Raji (cell line): ENCODE data around the gene PRM3.

Experiments
- POLR2A ChIP-seq: IDR thresholded peaks from 2 replicates; pipeline ENCODE4 v1.6.1; 2011; ENCODE audit warnings: low read depth, low read length, control low read depth; ENCODE audit not compliant: insufficient read depth

PRM3 gene

DNA sequence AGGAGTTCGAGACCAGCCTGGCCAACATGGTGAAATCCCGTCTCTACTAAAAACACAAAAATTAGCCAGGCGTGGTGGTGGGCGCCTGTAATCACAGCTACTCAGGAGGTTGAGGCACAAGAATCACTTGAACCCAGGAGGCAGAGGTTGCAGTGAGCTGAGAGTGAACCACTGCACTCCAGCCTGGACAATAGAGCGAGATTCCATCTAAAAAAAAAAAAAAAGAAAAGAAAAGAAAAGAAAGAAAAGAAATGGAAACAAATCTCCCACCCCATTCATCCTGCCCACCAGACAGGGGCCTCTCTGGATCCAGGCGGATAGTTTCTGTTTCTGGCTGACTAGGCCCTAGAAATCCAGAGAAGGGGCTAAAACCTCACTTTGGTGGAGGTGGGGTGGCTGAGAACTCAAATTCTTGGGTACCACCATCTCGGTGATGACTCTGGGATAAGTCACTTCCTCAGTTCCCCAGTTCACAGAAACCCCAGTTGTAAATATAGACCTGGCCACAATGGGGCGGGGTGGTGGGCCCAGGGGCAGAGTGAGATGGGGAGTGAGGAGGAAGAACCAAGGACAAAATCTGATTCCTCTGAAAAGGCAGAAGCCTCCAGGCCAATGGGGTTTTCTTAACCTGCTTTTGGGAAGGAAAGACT is 39.6 kb downstream of the PRM3 start:
- TF ChIP-seq POLR2A: no peak

DNA sequence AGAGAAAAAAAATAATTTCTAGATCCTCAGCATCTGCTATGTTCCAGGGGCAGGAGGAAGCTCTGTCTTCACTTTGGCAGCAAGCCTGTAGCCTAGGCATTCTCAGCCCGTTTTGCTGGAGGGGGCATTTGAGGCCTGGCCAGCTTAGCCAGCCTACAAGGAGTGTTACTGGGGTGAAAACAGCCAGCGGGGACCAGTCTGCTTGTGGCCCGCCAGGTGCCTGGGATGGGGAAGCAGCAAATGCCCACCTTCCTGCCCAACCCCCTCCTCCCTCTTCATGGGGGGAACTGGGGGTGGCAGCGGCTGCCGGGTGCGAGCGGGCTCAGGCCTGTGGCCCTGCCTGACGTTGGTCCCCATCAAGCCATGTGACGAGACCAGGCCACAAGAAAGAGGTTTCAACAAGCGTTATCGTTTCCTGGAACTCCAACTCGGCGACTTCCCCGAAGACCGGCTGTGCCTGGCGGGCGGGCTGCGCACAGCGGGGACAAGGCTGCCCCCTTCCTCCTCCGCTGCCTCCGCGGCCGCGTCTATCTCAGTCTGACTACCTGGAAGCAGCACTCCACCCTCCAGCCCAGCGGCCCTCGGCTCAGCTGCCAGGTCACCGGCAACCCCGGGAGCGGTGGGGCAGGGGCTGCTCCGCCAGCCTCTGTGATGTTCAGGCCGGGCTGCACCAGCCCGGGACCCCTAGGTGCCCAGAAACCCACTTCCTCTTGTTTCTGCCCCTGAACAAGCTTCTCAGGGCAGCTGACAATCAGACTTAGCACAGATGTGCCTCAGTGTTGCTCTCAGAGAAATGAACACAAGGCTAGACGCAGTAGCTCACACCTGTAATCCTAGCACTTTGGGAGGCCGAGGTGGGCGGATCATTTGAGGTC is 40.3 kb downstream of the PRM3 start:
- no peak for TF ChIP-seq POLR2A

DNA sequence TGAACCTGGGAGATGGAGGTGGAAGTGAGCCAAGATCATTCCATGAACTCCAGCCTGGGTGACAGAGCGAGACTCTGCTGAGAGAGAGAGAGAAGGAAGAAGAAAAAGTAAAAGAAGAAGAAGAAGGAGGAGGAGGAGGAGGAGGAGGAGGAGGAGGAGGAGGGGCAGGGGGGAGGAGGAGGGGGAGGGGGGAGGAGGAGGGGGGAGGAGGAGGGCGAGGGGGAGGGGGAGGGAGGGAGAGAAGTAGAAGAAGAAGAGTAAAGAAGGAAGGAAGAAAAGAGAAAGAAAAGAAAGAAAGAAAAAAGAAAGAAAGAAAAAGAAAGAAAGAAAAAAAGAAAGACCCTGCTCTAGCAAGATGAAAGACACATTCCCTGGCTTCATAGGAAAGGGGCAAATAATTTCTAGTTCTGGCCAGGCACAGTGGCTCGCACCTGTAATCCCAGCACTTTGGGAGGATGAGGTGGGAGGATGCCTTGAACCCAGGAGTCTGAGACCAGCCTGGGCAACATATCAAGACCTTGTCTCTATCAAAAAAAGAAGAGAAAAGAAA is 41.1 kb downstream of the PRM3 start:
- no peak for TF ChIP-seq POLR2A

DNA sequence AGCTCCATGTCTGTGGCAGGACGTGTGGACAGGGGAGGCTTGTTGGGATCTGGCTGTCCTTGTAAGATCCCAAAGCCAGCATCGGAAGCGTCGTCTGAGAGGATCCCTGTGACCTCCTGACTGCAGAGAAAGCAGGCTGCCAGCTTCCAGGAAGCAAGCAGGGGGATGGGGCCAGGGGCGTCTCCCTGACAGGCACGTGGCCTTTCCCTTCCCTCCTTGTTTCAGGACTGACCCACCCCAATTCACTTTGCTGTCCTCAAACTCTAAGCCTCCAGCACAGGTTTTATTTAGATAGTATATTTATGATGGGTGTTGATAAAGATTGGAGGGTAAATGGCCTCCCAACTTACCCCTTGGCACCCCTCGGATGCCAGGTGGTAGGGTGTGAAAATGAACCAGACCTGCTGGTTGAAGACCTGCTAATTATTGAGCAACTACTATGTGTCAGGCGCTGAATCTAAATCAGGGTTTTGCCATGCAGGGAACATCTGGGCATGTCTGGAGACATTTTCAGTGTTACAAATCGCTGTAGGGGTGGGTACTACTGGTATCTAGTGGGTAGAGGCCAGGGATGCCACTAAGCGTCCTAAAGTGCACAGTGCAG is 42.0 kb downstream of the PRM3 start:
- no peak for TF ChIP-seq POLR2A

DNA sequence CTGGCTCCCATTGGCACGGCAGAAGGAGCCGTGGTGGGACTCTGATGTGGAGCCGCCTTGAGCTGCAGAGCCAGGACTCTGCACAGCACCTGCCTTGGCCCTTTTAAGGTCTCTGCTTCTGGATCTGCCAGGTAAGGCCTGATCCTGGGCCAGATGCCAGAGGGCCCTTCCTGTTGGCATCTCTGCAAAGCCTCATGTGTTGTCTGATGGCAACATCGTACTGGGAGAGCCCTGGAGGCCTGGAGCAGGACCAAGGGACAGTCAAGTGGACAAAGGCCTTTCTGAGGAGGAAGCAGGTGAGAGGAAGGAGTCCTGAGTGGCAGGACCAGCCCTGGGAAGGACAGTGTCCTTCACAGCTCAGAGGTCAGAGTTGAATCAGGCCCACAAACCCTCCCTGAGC is 43.5 kb downstream of the PRM3 start:
- no peak for TF ChIP-seq POLR2A

DNA sequence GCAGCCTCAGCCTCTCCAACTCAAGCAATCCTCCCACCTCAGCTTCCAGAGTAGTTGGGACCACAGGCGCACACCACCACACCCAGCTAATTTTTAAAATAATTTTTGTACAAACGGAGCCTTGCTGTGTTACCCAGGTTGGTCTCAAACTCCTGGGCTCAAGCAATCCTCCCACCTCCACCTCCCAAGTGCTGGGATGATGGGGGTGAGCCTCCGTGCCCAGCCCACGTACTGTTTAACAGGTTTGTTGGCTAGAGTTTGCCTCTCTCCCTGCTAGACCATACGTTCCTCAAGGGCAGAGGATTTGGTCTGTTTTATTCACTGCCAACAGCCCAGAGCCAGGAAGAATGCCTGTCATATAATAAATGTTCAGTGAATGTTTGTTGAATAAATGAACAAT is 44.0 kb downstream of the PRM3 start:
- no peak for TF ChIP-seq POLR2A

DNA sequence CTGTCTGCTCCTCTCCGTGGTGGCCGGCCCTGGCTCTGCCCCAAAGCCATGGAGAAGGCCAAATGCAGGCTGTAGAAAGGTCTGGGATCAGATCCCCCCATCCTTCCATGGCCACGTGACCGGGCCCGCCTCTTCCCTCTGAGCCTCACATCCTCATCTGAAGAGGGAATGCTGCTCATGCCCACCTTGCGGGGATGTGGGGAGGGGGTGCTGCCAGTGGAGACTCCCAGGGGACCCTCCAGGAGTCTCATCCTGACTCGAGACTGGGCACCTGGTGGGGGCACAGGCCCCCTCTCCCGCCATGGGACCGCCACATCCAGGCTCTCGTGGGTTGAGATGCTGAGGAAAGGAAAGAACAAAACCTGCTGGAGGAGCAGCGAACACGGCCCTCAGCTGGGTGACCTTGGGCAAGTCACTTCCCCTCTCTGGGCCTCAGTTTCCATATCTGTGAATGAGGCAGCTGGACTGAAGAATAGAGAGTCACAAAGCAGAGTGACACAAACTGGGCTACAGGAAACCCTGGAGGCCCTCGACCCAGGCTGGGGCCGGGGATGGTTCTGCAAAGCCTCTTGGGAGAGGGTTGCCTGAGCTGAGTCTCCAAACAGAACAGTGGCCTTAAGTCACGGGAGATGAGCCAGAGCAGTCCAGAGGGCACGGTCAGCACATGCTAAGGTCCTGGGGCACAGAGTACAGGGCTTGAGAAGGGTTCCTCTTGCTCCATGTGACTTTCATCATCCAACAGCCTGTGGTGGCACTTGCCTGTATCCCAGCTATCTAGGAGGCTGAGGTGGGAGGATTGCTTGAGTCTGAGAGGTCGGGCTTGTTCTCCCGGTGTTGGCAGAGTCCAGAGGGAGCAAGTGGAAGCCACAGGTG is 47.5 kb downstream of the PRM3 start:
- TF ChIP-seq POLR2A: no peak; the same call in 1 of the 2 replicates

DNA sequence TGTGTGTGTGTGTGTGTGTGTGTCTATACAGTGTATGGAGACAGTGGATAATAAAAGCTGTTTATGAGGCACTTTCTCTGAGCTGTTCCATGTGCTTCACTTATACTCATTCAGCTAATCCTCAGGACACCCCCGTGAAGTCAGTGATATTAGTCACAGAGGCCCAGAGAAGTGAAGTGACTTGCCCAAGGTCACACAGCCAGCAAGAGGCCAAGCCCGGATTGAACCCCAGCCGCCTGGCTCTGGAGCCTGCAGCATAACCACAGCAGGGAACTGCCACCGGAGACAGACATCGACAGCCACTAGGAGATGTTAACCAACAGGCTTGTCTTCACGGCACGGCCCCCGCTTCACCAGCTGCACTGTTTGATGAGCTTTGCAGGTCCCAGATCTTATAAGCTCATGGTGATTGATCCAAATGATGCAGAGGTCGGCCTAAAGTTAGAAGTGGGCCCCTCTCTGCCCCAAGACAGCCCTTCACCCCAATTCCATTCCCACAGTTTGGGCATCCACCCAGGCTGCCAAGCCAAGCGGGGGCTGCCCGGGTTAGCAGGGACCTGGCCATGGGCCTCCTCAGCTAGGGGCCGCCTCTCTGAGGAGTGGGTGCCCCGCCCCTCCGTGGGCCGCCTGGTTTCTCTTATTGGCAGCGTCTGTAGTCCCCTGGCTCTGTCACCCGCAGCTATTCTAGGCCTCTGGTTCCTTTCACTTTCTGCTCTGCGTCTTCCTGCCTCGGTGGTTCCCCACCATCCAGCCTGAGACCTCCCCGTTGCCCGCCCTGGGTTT is 48.3 kb downstream of the PRM3 start:
- peak; percentile 47 for TF ChIP-seq POLR2A

DNA sequence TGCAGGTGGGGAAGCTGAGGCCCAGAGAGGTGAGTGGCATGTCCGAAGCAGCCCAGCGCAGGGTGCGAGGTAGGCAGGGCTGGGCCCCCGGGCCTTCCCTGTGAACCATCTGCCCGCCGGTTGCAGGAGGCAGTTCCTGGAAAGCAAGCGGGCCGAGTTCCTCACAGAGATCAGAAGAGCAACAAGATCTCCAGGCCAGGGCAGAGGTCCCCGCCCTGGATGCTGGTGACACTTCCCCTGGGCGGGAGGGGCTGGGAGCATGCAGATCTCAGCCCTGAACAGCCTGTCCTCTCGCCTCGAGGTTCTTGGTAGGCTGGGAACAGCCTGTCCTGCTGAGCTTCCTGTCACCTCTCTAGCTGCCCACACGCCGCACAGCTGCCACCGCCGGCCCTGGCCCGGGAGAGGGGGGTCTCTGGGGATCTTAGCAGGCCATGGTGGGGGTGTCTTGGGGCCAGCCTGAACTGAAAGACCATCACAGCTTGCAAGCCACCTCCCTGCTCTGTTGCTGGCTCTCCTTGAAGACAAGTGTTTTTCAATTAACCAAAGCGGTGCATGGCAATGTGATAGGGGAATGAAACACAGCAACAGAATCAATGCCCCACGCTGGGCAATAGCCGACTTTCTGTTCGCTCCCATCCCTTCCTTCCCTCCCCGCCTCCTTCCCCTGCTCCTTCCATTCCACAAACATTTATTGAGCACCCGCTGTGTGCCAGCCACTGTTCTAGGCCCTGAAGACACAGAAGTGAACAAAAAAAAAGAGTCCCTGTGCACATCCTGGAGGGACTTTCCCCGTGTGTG is 49.1 kb downstream of the PRM3 start:
- no peak for TF ChIP-seq POLR2A
